Testis (tissue), 3 donors: Measurements from ENCODE around the gene GABRD. TPM values are rescaled to one million over a fixed set of nuclear protein-coding genes. Genes with fewer than 3 reads are reported as not detected.

ENCODE experiments used
- DNase-seq: peaks from one replicate; pipeline ENCODE4 v3.0.0-alpha.2; 2019
- H3K27ac ChIP-seq, 2 donors: fragments of 200-600 bp; sonication (generic); one replicate each; pipeline ENCODE4 v1.5.1; 2019
- H3K27me3 ChIP-seq: fragments of 200-600 bp; sonication (generic); one replicate; pipeline ENCODE4 v1.5.1; 2019
- H3K36me3 ChIP-seq: fragments of 200-600 bp; sonication (generic); one replicate; pipeline ENCODE4 v1.5.1; 2017; ENCODE audit warnings: low read depth; ENCODE audit errors: missing control alignments
- H3K4me1 ChIP-seq: fragments of 200-600 bp; sonication (generic); one replicate; pipeline ENCODE4 v1.5.1; 2019
- H3K4me3 ChIP-seq, 2 donors: fragments of 200-600 bp; sonication (generic); one replicate each; pipeline ENCODE4 v1.5.1; 2017 to 2019
- H3K9me3 ChIP-seq: fragments of 200-600 bp; sonication (generic); one replicate; pipeline ENCODE4 v1.5.1; 2017
- POLR2A ChIP-seq: fragments of 450-650 bp; IDR thresholded peaks from one replicate; pipeline ENCODE4 v1.6.1; 2017; ENCODE audit warnings: antibody characterized with exemption, mild to moderate bottlenecking, moderate library complexity
- whole genome bisulfite sequencing, 2 donors: methylation state at CpG; one replicate each; pipeline ENCODE4 v1.1.5; 2018; 5-methylcytosine and 5-hydroxymethylcytosine counted together
- intact Hi-C: fragments of 100-400 bp; cut with DNase I; formaldehyde crosslinking; loops from one replicate; pipeline ENCODE4 v1.15.1; 2023; ENCODE audit warnings: low total_unique reads
- polyA plus RNA-seq: library from polyadenylated mRNA; stranded (reverse); fragments of 350-450 nt; fragmentation: Illumina TruSeq; extraction: RNeasy Lipid Tissue Mini Kit (QIAGEN cat#74804); gene quantifications from one replicate; pipeline ENCODE4 v1.2.3, GENCODE V29; 2014; ENCODE audit warnings: low read depth, low replicate concordance; ENCODE audit not compliant: insufficient read depth
- total RNA-seq, 2 donors: library from RNA; depleted of rRNA; stranded (reverse); fragments of >200 nt; gene quantifications; one replicate each; pipeline ENCODE4 v1.2.3, GENCODE V29; 2016
- TF ChIP-seq, protein P1 (sequence below), 3 experiments: fragments of 450-650 bp in 2 of 3; fragments of 200-600 bp in 1 of 3; sonication (generic) in 1 of 3; IDR thresholded peaks; one replicate each; pipeline ENCODE4 v1.5.1; 2016 to 2019; ENCODE audit warnings: antibody characterized with exemption in 3 of 3, mild to moderate bottlenecking in 2 of 3, moderate library complexity in 1 of 3

GABRD gene
- total and polyA plus RNA-seq, 3 donors from 2014 or later, result 7.8 to 18.1 (median 16.9) TPM

DNA sequence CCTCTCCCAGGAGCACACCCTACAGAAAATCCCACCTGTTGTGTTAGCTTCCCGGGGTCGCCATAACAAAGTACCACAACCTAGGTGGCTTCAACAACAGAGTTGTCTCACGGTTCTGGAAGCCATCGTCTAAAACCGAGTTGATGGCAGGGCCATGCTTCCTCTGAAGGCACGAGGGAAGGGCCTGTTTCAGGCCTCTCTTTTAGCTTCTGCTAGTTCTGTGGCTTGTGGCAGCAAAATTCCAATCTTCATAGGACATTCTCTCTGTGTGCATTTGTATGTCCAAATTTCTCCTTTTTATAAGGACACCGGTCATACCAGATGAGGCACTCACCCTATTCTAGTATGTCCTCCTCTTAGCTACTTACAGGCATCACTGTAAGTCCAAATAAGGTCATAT, 18.7 kb upstream of the GABRD start:
- 93 to 95% methylated on average over 7 of the region's 7 CpGs for WGBS, 2 donors
- TF ChIP-seq, protein P1, sequence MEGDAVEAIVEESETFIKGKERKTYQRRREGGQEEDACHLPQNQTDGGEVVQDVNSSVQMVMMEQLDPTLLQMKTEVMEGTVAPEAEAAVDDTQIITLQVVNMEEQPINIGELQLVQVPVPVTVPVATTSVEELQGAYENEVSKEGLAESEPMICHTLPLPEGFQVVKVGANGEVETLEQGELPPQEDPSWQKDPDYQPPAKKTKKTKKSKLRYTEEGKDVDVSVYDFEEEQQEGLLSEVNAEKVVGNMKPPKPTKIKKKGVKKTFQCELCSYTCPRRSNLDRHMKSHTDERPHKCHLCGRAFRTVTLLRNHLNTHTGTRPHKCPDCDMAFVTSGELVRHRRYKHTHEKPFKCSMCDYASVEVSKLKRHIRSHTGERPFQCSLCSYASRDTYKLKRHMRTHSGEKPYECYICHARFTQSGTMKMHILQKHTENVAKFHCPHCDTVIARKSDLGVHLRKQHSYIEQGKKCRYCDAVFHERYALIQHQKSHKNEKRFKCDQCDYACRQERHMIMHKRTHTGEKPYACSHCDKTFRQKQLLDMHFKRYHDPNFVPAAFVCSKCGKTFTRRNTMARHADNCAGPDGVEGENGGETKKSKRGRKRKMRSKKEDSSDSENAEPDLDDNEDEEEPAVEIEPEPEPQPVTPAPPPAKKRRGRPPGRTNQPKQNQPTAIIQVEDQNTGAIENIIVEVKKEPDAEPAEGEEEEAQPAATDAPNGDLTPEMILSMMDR (IDR thresholded peaks at IDR 0.05), result no peak
- no peak for TF ChIP-seq POLR2A
- no peaks in the 10 kb centered on the region for H3K36me3 ChIP-seq
- intact Hi-C loops, result no loop called here
- no peaks in the 10 kb centered on the region for H3K4me1 ChIP-seq
- no peaks in the 10 kb centered on the region for H3K9me3 ChIP-seq
- no peak overlapping the region for H3K27ac ChIP-seq
- no peak overlapping the region for H3K4me3 ChIP-seq
- H3K27me3 ChIP-seq, result no peaks in the 10 kb centered on the region
- DNase-seq, result no peak

DNA sequence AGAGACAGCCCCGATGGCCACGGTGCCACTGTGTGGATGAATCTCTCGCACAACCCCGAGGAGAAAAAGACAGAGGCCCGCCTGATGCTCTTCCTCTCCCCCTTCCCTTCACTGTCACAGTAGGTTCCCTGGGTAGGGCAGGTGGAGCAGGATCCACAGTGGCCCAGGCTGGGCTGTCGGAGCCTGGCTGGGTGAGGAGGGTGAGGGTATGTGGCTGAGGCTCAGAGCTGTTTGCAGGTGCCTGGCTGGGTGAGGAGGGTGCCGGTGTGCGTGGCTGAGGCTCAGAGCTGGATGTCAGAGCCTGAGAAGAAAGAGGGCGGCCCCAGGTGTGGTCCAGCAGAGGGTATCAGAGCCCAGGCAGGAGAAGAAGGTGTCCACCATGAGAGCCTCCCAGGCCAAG, 18.3 kb upstream of the GABRD start:
- TF ChIP-seq POLR2A, result no peak
- TF ChIP-seq, protein P1 (IDR thresholded peaks at IDR 0.05), result no peak
- no peak overlapping the region for H3K4me3 ChIP-seq
- intact Hi-C loops, result no loop called here
- no peak overlapping the region for H3K27ac ChIP-seq
- 88 to 96% methylated on average over 9 of the region's 9 CpGs for WGBS, 2 donors
- H3K9me3 ChIP-seq, result no peaks in the 10 kb centered on the region
- no peaks in the 10 kb centered on the region for H3K4me1 ChIP-seq
- DNase-seq, result no peak
- no peaks in the 10 kb centered on the region for H3K27me3 ChIP-seq
- no peaks in the 10 kb centered on the region for H3K36me3 ChIP-seq

DNA sequence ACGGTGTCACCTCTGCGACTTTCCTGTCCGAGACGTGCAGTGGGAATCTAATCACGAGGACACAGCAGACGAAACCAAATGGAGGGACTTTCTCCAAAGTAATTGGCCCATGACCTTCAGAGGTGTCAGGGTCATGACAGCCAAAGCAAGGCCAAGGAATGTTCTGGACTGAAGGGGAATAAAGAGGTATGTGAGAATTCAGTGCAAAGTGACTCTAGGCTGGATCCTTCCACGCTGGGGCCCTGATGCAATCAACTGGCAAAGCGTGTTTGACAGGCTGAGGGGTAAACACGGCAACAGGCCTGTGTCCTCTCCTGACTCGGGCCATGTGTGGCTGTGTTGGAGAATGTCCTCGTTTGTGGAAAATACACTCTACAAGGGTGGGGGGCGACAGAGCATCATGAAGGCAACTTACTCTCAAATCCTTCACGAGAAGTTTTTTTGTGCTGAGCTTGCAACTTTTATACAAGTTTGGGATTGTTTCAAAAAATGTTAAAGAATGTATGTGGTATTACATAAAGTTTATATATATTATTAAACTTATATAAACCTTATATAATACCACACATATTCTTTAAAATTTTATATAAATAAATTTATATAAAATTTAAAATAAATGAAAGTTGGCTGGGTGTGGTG, 17.3 kb upstream of the GABRD start:
- no peaks in the 10 kb centered on the region for H3K9me3 ChIP-seq
- H3K27ac ChIP-seq, result no peak overlapping the region
- no peak for DNase-seq
- no peaks in the 10 kb centered on the region for H3K27me3 ChIP-seq
- WGBS, 2 donors, result 84 to 88% methylated on average over 13 of the region's 13 CpGs
- intact Hi-C loops, result no loop called here
- no peaks in the 10 kb centered on the region for H3K36me3 ChIP-seq
- no peak for TF ChIP-seq POLR2A
- TF ChIP-seq, protein P1 (IDR thresholded peaks at IDR 0.05), result no peak
- no peak overlapping the region for H3K4me3 ChIP-seq
- no peaks in the 10 kb centered on the region for H3K4me1 ChIP-seq

GRCh38 chr1:2003541-2004131, 15.5 kb upstream of the GABRD start, which contains the start of gene CFAP74:
CFAP74 (minus strand) TSS chr1:2003786; CDS start chr1:1990956, 12,830 bp downstream.
- Histone ChIP-seq H3K4me3 (peak within 1 kb of the TSS; percentile 37 to 42), H3K27me3 (no peaks in the 10 kb centered on the region), H3K27ac (peak within 1 kb of the TSS in 1 of 2 donors; percentile 14), H3K4me1 (no peaks in the 10 kb centered on the region), H3K9me3 (no peaks in the 10 kb centered on the region), H3K36me3 (no peaks in the 10 kb centered on the region)
- WGBS, 2 donors, result 12 to 17% methylated on average over 16 to 41 of the region's 49 CpGs
- no peak for TF ChIP-seq POLR2A
- TF ChIP-seq, protein P1 (IDR thresholded peaks at IDR 0.05), result peak in 1 of 3 experiments; percentile 6
- intact Hi-C loops, result no loop called here
- peak; percentile 69 for DNase-seq
